PFSK-1 (cell line): ENCODE results near the gene IGFALS.

Experiments
- POLR2AphosphoS5 ChIP-seq: IDR thresholded peaks from 2 replicates; pipeline ENCODE4 v1.6.1; 2012; ENCODE audit warnings: low read depth, mild to moderate bottlenecking, control low read depth, low read length, moderate library complexity
- SIN3A ChIP-seq: IDR thresholded peaks from 2 replicates; pipeline ENCODE4 v1.6.1; 2012; ENCODE audit warnings: mild to moderate bottlenecking, low read length, moderate library complexity, borderline replicate concordance; ENCODE audit not compliant: insufficient read depth

DNA sequence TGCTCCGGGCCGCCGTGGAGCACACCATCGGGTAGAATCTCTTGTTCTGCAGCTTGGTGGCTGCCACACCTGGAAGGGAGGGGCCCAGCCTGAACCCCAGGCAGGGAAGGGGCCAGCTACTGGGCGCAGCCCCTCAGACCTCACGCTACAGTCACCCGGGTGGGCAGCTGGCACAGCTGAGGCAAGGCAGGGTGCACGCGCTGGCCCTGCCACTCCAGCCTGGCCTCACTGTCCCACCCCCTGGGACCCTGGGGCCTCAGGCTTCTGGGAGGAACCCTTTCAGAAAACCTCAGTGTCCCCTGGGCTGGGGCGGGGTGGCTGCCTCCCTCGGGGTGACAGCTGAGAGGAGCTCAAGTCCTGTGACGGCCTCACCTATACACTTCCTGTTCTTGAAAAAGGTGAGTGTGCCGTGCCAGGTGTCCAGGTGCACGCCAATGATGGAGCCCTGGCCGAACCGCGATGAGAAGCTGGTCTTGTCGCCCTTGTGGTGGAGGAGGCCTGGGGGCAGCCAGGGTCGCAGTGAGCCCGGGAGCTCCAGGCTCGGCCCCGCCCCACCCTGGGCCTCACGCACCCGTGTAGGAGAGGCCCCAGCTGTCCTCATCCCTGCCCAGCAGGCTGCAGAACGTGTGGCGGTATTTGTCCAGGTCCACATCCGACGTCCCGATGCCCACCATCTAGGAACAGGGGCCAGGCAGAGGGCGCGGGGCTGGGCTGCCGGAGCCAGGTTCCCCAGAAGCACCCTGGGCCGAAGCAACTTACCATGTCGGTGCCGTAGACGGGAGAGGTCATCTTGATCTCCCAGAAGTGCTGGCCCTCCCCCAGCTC lies 15.9 kb downstream of the IGFALS start:
- TF ChIP-seq SIN3A = no peak
- no peak; the same call in 1 of the 2 replicates for TF ChIP-seq POLR2AphosphoS5
